Activated CD4-positive, CD25-positive, alpha-beta regulatory T cell treated with anti-CD3 and anti-CD28 coated beads, Interleukin-2, amount 50 U/mL, for 16 hours (primary cell): Measurements from ENCODE around the gene TMEM141.

Source experiments
- DNase-seq: peaks from one replicate; pipeline ENCODE4 v3.0.0-alpha.2; 2020; ENCODE audit warnings: low read depth, low spot score

The TMEM141 gene

DNA sequence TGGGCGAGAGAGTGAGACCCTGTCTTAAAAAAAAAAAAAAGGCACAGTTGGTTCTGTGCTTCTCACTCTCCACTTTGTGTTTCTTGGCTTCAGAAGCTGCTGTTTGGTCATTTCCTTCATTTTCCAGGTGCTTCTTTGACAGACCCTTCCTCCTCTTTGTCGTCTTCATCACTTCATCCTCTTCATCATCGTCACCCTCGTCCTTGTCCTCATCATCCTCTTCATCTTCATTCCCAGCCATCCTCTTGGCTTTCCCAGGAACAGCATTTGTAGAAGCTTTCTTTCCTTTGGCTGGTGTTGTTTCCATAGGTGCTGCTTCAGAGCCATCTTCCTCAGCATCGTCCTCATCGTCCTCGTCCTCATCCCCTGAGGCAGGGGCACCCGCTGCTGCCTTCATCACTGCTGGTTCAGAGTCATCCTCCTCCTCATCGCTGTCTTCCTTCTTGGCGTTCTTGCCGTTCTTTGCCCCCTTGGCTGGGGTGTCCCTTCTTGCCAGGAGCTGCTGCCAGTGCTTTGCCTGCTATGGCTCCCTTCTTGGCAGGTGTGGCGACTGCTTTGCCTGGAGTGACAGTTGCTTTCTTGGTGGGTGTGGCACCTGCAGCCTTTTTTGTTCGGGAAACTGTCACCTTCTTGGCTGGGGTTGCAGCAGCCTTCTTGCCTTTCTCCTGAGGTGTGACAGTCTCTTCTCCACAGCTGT lies 23.7 kb downstream of the TMEM141 start:
- DNase-seq = no peak

DNA sequence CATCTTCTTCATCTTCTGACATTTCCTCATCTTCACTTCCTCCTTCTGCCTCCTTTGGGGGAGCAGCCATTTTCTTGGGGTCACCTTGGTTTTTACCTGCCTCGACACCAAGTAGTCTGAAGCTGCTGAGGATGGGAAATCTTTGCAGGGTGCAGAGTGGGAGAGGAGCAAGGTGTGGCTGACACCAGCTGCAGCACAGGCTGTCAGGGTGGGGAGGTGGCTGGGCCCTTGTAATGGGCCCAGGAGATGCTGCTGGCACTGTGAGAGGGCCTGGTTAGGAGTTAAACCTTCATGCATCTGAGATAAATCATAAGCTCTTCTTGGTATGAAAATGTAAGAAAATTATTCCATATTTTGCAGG lies 24.3 kb downstream of the TMEM141 start:
- DNase-seq = no peak

DNA sequence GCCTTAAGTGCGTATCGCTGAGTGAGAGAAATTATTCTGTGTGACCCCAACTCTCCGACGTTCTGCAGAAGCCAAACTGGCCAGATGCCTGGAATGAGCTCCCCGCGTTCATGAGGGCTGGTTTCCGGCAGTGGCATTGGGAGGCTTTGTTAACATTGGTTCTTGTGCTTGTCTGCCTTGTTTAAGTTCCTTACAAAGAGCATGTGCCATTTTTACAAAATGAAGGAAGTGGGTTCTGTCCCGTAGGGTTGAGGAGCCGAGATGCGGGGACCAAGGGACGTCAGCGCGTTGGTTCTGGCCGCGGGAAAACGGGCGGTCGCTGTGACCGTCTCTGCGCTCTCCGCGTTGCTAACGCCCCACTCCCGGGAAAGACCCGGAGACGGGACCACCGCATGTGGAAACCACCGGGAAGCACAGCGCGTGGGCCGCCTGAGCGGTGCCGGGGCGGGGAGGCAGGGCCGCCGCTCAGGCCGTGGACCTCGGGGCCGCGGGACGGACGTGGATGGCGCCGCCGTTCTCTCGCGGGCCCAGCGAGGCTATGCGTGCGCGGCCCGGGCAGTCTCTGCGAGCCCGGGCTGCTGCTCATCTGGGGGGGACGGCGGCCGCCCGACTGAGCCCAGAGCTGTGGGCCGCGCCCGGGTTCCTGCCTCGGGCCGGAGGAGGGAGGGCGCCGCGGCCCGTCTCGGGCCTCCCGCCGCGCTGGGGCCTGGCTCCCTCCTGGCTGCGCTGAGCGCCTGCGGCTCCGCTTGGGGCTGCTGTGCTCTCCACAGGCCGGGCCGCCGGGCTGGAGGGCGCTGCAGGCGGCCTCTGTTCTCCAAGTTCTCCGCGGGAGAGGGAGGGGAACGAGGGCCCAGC lies 30.1 kb downstream of the TMEM141 start:
- no peak for DNase-seq

DNA sequence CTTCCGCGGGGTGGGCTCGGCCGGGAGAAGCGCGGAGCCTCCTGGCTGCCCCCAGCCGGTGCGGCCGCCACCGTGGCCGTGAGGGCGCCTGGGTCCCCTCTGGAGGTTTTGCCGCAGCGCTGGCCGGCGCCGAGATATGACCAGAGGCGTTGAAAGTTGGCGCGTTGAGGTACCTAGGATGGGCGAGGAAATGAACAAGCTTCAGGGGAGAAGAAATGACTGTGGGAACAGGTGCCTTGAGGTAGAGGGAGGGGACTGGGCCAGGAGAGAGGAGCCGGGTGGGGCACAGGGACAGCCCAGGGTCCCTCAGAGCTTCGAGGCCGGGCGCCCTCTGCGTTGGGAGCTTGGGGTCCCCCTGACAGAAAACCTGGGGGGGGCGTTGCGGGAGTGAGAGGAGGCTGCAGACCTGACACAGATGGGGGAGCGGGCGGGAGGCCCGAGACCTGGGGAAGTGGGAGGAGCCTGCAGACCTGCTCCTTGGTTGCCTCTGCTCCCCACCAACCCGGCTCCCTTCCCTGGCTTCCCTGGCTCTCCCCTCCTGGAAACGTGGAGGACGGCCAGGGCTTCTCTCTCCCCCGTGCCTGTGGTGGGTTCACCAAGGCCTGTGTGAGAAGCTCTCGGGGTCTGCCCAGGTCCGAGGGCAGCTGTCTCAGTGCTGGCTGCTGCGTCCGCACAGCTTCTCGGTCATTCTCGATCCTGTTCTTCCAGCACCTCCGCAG lies 30.8 kb downstream of the TMEM141 start:
- no peak for DNase-seq

DNA sequence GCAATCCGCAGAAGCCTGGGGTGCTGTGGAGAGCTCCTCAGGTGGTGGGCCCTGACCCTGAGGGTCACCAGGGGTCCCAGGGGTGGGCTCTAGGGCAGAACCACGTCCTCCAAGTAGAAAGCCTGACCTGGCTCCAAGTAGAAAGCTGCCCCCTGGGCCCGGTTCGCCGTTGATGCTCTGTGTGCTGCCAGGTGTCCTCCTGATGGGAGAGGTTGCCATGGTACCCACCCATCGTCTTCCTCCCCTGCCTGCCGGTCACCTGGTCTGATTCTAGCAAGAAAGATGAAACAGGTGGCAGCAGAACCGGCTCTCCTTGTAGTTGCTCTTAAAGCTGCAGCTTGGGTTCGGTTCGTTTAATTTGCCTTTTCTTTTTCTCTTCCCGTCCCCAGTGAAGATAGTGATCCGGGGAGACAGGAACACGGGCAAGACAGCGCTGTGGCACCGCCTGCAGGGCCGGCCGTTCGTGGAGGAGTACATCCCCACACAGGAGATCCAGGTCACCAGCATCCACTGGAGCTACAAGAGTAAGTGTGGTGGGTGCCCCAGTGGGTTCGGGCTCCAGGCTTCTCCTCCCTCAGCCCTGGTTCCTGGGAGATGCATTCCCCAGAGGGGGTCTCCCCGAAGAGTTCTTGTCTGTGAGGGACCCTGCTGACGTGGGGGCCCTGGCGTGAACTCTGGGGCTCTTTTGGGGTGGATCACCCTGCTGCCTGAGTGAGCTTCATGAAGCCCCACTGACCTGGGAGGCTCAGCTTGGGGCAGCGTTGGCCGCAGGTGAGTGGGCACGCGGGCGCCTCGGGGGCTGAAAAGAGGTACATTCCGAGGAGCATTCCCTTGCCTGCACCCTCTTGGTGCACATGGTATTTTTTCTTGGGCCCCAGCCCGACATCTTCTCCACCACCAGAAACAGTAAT lies 32.2 kb downstream of the TMEM141 start:
- no peak for DNase-seq

DNA sequence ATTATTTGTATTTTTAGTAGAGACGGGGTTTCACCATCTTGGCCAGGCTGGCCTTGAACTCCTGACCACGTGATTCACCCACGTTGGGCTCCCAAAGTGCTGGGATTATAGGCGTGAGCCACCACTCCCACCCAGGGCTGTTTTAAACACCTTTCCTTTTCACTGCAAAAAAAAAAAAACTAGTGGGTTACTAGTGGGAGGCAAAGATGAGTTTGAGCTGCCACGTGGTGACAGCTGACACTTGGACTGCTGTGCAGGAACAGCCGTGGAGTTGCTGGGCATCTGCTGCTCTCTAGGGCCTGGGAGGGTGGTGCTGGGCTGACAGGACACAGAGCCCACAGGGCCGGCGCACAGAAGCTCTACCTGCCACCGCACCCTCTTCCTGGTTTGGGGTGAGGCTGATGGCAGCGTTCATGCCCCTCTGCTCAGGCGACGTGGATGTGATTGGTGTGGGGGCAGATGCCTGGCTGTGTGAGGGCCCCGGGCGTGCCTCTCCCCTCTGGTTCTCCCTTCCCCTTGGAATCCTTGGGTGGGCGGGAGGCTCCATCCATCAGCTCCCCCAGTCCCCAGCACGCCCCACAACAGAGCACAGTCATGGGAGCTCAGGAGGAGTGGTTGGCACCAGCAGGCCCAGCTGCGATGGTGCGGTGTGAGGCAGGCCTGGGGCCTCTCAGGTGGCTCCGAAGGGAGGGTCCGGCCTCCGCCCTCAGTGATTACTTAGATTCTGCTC lies 33.5 kb downstream of the TMEM141 start:
- no peak for DNase-seq

DNA sequence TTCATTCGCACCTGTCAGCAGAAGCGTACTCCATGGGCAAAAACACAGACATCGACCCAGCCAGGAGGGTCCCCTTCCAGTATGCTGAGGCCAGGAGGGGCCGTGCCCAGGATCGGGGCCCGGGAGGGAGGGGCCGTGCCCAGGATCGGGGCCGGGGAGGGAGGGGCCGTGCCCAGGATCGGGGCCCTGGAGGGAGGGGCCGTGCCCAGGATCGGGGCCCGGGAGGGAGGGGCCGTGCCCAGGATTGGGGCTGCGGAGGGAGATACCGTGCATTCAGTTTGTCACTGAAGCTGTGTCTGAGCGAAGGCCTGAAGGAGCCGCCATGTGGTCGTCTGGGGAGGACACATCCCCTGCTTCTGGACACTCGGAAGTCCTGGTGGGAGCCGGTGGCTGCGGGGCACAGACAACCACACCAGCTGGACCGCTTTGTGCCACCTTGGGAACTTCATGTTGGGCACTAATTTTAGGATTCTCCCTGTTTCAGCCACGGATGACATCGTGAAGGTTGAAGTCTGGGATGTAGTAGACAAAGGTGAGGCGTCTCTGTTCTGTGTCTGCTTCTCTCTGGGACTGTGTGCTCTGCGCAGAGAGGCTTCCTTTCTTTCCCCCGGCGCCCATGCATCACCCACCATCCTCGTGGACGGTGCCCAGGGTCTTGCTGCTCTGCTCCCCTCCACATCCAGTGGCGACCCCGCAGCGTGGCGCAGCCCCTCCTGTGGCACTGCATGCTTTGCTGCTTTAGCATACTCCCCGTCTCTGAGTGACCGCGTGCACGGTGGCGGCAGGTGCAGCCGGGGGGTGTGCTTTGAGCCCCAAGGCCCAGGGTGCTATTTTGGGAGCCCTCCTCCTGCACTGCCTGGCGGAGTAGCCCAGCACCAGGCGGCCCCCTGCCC lies 34.4 kb downstream of the TMEM141 start:
- DNase-seq = no peak

DNA sequence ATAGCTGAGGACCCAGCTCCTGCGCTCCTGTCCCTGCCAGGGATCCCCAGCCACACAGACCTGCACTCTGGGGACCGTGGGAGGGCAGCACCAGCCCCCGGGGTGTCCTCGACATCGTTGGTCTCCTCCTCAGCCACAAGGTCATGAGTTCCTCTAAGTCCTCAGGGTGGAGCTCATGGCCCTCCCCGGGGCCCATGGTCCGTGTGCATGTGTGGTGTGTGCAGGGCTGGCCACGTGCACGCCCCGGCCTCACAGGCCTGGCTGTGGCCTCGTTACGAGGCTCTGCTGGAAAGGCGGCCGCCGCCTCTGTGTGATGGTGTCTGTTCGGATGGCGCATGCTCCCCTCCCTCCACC lies 35.0 kb downstream of the TMEM141 start:
- DNase-seq = no peak

DNA sequence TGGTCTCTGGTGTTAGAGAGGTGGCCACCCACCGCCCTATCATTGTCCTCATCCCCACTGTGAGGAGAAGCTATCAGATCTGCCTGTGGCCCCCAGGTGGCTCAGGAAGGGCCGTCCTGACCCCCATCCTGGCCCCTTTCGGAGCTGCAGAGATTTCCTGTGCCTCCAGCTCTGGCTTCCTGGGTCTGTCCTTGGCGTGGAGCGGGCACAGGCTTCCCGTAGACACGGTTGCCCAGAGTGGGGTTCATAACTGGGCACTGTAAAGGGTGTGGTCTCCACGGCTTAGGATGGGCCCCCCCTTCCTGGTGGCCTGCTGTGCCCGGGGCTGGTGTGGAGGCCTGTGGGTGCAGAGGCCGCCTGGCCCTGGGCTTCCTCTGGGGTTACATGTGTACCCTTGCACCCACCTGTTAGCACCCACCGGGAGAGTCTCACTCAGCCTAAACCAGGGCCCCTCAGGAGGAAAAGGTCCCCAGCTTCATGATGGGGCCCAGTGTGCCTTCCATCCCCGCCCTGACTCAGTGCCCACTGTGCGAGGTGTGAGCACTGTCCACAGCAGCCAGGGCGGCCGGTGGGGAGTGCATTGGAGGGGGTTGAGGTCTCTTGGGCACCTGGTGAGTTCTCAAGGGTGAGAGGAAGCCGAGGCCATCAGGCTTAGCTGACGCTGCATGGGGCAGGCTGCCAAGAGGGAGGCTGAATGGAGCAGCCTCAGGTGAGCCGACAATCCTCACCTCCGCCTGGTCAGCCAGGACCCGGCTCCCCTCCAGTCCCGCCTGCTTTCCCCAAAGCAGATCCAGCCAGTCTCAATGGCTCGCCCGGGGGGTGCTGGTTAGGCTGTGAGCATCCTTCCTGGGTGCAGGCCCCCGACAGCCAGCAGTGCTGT lies 35.8 kb downstream of the TMEM141 start:
- DNase-seq = no peak

DNA sequence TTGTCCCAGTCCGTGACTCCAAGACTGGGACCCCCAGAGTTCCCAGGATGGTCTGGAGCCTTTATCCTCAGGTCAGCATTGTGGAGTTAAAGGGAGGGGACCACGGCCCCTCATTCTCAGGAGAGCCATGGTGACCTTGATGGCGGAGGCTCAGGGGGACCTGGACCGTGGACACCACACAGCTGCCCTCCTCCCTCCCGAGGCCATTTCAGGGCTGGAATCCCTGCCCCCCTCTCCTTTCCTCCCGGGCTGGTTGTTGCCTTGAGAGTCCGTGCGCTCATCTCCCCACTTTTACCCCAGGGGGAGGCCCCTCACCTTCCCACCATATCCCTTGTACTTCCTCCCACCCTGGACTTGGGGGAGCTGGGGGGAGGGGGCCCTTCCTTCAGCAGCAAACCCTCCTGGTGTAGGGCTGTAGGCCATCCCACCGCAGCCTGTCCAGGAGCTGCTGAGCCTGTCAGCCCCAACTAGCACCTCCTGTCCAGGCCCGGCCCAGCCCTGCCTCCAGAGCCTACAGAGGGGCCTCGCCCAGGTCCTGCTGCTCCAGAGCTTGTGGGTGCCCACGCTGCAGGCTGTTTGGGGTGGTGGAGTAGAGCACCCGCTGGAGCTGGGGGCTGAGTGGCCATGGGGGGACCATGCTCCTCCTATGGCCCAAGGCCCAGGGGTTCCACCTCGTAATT lies 36.8 kb downstream of the TMEM141 start:
- DNase-seq = no peak

DNA sequence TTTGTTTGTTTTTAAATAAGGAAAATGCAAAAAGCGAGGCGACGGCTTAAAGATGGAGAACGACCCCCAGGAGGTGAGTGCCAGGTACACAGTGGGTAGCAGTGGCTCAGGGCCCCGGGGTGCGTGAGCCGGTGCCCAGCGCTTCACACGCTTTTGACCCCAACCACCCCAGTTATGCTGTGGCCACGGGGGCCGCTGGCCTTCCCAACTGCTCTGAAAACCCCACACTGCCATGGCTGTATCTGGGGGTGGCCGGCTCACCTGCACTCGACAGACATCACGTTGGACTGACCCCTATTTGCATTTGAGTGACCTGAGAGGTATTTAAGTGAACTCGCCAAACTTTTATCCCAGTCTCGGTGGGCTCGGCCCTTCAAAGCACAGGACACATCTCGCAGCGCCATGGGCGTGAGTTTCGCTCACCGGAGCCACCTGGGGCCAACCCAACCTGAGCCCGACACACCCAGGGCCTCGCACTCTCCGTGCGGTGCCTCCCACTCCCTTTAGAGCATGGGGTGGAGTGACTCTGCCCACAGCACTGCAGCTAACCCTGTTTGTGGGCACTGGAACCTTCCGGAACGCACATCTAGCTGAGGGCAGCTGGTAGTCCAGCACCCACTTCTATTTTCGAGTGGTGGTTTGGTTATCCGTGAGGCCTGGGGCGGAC lies 37.5 kb downstream of the TMEM141 start:
- no peak for DNase-seq

DNA sequence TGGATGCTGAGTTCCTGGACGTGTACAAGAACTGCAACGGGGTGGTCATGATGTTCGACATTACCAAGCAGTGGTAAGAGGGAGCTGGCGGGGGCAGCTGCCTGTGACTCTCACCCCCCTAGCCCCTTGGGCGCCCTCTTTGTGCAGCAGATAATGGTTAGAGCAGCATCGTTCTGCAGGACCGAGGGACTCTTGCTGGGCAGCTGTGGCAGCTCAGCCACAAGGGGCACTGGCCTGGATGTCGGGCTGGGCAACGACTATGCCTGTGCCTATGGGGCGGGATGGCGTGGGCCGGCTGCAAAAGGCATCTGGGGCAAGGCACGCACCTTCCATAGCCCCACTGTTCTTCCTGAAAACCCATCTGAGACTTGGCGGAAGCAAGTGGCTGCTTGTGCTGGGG lies 38.3 kb downstream of the TMEM141 start:
- no peak for DNase-seq

DNA sequence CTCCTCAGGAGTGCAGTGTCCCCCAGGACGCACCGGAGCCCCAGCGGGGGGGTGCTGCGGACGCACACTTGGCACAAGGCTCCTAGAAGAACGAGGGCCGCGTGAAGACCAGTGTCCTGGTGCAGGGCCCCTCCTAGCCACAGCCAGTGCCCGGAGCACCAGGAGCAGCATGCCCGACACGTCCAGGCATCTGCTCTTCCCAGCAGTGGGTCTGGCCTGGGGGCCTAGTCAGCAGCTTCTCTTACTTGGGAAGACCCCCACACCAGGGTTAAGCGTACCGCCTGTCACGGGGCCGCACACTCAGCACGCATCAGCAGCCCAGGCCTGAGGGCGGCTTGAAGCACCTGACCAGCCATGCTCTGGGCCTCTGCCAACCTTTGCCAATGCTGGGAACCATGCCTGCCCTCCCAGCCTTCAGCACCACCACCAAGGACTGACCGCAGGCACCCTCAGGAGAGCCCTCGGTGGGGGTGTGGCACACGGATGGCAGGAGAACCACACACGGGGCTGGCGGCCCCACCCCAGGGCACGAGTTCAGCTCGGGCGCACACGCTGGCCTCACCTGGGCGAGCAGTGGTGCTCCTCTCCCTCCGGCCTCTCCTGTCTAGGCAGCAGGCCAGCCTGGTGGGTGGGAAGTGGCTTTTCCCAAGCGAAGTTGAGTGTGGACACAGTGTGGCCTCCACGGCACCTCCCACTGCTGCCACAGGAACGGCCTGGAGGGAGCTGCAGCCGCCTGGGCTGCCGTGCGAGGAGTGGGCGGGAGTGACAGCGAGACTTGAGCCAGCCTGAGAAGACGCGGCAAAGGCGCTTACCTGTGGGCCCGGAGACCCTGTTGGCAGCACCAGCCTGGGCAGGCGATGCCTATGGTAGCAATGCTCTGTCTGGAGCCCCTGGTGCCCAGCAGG lies 39.1 kb downstream of the TMEM141 start:
- DNase-seq = no peak

DNA sequence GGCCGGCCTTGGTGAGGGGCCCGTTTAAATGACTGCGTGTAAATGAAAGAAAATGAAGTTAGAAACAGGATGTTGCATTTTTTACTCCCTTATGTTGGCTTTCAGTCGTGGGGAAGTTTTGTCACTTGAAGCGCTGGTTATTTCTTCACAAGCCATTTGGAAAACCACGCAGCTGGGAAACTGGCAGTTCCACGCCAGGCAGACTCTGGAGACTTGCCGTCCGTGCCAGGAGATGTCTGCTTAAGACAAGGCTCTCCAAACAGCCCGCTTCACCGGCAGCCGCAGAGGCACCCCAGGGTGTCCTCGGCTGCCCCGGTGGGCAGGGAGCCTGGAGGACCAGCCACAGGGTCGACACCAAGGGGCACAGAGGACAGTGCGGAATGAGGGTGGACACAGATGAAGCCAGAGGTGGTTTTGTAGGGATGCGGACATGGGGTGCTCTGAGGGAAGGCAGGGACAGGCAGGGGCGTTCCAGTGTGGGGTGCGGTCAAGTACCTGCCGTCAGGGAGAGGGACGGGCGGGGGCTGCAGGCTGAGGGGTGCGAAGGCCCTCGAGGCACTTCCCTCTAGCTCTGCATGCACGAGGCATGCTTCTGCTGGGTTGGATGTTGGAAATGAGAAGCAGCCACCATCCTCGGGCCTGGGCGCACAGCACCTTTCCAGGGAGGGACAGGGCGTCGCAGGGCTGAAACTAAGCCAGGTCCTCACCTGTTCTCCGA lies 40.0 kb downstream of the TMEM141 start:
- no peak for DNase-seq

DNA sequence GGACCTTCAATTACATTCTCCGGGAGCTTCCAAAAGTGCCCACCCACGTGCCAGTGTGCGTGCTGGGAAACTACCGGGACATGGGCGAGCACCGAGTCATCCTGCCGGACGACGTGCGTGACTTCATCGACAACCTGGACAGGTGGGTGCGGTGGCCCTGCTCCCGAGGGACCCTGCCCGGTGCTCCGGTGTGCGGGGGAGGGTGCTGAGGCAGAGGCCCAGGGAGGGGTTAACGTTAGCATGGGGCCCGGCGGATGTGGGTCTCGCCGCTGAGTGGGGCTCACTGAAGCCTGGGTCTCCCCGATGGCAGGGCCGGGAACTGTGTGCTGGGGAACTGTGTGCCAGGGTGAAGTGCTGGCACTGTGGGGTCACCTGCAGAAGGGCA lies 40.6 kb downstream of the TMEM141 start:
- no peak for DNase-seq

DNA sequence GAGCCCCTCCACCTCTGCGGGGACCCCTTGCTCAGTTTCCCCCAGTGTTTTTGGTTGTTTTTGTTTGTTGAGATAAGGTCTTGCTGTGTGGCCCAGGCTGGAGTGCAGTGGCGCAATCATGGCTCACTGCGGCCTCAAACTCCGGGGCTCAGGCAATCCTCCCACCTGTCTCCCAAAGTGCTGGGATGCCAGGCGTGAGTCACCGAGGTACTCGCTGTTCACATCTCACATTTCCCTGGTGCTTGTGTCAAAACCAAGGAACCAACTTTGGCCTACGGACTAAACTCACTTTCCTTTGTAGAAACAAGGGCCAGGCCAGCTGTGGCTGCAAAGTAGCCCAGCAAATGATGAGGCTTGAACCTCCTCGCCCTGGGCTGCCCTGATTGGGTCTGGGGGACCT lies 41.4 kb downstream of the TMEM141 start:
- no peak for DNase-seq
